ENCODE results near the gene RNF151. TPM values are rescaled to one million over a fixed set of nuclear protein-coding genes. Genes with fewer than 3 reads are reported as not detected.
A peak's percentile ranks its signal among the peaks of the same experiment; 100 is the strongest.

The RNF151 gene
- total and polyA plus RNA-seq, 8 donors = 0.17 TPM; not detected in 7

DNA sequence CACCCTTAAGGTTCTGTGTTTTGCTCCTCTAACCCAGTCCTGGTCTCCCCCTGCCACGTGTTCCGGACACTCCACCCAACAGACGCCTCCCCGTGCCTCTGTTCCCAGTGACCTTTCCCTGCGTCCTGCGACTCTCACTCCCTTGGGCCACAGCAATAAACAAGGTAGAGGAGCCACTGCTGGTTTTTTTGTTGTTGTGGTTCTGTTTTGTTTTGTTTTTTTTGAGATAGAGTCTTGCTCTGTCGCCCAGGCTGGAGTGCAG is 49.2 kb downstream of the RNF151 start:
- intact Hi-C loops (cut with DNase I) = no loop called here
- ATAC-seq (no peak), DNase-seq (no peak)

DNA sequence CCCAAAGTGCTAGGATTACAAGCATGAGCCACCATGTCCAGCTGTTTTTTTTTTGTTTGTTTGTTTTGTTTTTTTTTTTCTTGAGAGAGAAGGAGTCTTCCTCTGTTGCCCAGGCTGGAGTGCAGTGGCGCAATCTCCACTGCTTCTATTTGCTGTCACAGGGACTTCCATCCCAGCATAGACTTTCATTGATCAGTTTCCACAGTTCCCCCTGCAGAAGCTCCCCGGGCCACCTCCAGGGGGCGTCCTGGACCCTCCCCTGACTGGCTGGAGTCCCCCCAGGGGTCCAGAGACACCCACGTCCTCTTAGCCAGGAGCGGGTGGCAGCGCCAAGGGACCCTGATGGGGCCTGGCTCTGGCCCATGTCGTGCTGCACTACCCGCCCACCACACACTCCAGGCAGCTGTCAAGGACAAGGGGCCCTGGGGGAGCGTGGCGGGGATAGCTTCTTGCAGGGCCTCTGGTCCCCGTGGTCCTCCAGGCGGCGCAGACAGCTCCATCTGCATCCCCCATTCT is 49.8 kb downstream of the RNF151 start:
- DNase-seq (peak in 1 of 4 donors; percentile 73), ATAC-seq (no peak)
- H3K4me1 ChIP-seq = peaks cover 5 to 13% of the 10 kb centered on the region in 2 donors
- intact Hi-C loops (cut with DNase I) = no loop called here
- H3K4me3 ChIP-seq = no peak overlapping the region
- H3K27me3 ChIP-seq = peaks cover 20 to 47% of the 10 kb centered on the region in 2 donors
- no peaks in the 10 kb centered on the region for H3K36me3 ChIP-seq
- no peaks in the 10 kb centered on the region for H3K9me3 ChIP-seq
- TF ChIP-seq, protein P1, sequence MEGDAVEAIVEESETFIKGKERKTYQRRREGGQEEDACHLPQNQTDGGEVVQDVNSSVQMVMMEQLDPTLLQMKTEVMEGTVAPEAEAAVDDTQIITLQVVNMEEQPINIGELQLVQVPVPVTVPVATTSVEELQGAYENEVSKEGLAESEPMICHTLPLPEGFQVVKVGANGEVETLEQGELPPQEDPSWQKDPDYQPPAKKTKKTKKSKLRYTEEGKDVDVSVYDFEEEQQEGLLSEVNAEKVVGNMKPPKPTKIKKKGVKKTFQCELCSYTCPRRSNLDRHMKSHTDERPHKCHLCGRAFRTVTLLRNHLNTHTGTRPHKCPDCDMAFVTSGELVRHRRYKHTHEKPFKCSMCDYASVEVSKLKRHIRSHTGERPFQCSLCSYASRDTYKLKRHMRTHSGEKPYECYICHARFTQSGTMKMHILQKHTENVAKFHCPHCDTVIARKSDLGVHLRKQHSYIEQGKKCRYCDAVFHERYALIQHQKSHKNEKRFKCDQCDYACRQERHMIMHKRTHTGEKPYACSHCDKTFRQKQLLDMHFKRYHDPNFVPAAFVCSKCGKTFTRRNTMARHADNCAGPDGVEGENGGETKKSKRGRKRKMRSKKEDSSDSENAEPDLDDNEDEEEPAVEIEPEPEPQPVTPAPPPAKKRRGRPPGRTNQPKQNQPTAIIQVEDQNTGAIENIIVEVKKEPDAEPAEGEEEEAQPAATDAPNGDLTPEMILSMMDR (IDR thresholded peaks at IDR 0.05) = peak in 1 of 2 donors; percentile 9
- no peak overlapping the region for H3K27ac ChIP-seq

More for the DNA sequence above, 49.2 kb downstream of the RNF151 start:
- no peak overlapping the region for H3K4me3 ChIP-seq
- no peak overlapping the region for H3K27ac ChIP-seq
- H3K9me3 ChIP-seq = no peaks in the 10 kb centered on the region
- TF ChIP-seq, protein P1 (IDR thresholded peaks at IDR 0.05) = no peak
- no peaks in the 10 kb centered on the region for H3K36me3 ChIP-seq
- peaks cover 5 to 13% of the 10 kb centered on the region in 2 donors for H3K4me1 ChIP-seq
- H3K27me3 ChIP-seq = peaks cover 18 to 41% of the 10 kb centered on the region in 2 donors

Other genes with a start within 250 kb of the RNF151 start
- gene NME3, start 195.3 kb upstream of the RNF151 start, total RNA-seq = 10 to 100 TPM; 54.6 to 62.9 TPM
- 10 to 100 TPM; 19.9 to 43.8 (median 30.2) TPM for gene NME3, start 195.3 kb upstream of the RNF151 start, polyA plus RNA-seq (ENCODE audit: insufficient read length in 6 of 6)
- gene EME2, start 194.0 kb upstream of the RNF151 start, total RNA-seq = 10 to 100 TPM; 19.2 to 25.3 TPM
- 10 to 100 TPM in 1 of 6 donors, 1 to 10 TPM in 5; 7.0 to 12.2 (median 8.7) TPM for gene EME2, start 194.0 kb upstream of the RNF151 start, polyA plus RNA-seq (ENCODE audit: insufficient read length in 6 of 6)
- 10 to 100 TPM; 72.5 to 91.5 TPM for gene MRPS34, start 193.7 kb upstream of the RNF151 start, total RNA-seq
- gene MRPS34, start 193.7 kb upstream of the RNF151 start, polyA plus RNA-seq (ENCODE audit: insufficient read length in 6 of 6) = 10 to 100 TPM; 47.5 to 68.9 (median 58.4) TPM
- 10 to 100 TPM; 30.5 to 36.2 TPM for gene SPSB3, start 184.3 kb upstream of the RNF151 start, total RNA-seq
- gene SPSB3, start 184.3 kb upstream of the RNF151 start, polyA plus RNA-seq (ENCODE audit: insufficient read length in 6 of 6) = 10 to 100 TPM; 23.6 to 40.0 (median 33.0) TPM
- 10 to 100 TPM; 44.0 to 47.9 TPM for gene NUBP2, start 183.9 kb upstream of the RNF151 start, total RNA-seq
- 10 to 100 TPM; 32.6 to 56.4 (median 41.0) TPM for gene NUBP2, start 183.9 kb upstream of the RNF151 start, polyA plus RNA-seq (ENCODE audit: insufficient read length in 6 of 6)
- 1 to 10 TPM in 1 of 2 donors, under 1 TPM in 1; 0.37 to 2.2 TPM for gene IGFALS, start 173.2 kb upstream of the RNF151 start, total RNA-seq
- gene IGFALS, start 173.2 kb upstream of the RNF151 start, polyA plus RNA-seq (ENCODE audit: insufficient read length in 6 of 6) = 1 to 10 TPM; 1.8 to 3.3 (median 2.6) TPM
- 10 to 100 TPM; 47.1 to 62.0 TPM for gene HAGH, start 140.0 kb upstream of the RNF151 start, total RNA-seq
- 10 to 100 TPM; 21.0 to 29.9 (median 24.9) TPM for gene HAGH, start 140.0 kb upstream of the RNF151 start, polyA plus RNA-seq (ENCODE audit: insufficient read length in 6 of 6)
- 10 to 100 TPM; 20.9 to 22.4 TPM for gene FAHD1, start 139.7 kb upstream of the RNF151 start, total RNA-seq
- gene FAHD1, start 139.7 kb upstream of the RNF151 start, polyA plus RNA-seq (ENCODE audit: insufficient read length in 6 of 6) = 10 to 100 TPM; 17.4 to 23.2 (median 19.0) TPM
- not detected for gene MEIOB, start 94.7 kb upstream of the RNF151 start, total RNA-seq
- gene MEIOB, start 94.7 kb upstream of the RNF151 start, polyA plus RNA-seq (ENCODE audit: insufficient read length in 6 of 6) = under 1 TPM; 0.37 to 0.75 (median 0.59) TPM
- gene HS3ST6, start 48.4 kb upstream of the RNF151 start, total RNA-seq = 1 to 10 TPM in 1 of 2 donors, not detected in 1; 1.4 TPM
- gene HS3ST6, start 48.4 kb upstream of the RNF151 start, polyA plus RNA-seq (ENCODE audit: insufficient read length in 6 of 6) = under 1 TPM in 3 of 6 donors, not detected in 3; 0.13 to 0.21 (median 0.15) TPM
- gene MSRB1, start 23.7 kb upstream of the RNF151 start, total RNA-seq = 10 to 100 TPM; 26.1 to 66.7 TPM
- gene MSRB1, start 23.7 kb upstream of the RNF151 start, polyA plus RNA-seq (ENCODE audit: insufficient read length in 6 of 6) = 10 to 100 TPM in 5 of 6 donors, 1 to 10 TPM in 1; 9.8 to 15.5 (median 14.4) TPM
- gene RPL3L, start 12.2 kb upstream of the RNF151 start, total RNA-seq = under 1 TPM in 1 of 2 donors, not detected in 1; 0.13 TPM
- gene RPL3L, start 12.2 kb upstream of the RNF151 start, polyA plus RNA-seq (ENCODE audit: insufficient read length in 6 of 6) = under 1 TPM in 5 of 6 donors, not detected in 1; 0.11 to 0.20 (median 0.16) TPM
- gene NDUFB10, start 7.3 kb upstream of the RNF151 start, total RNA-seq = 100 to 1,000 TPM in 1 of 2 donors, 10 to 100 TPM in 1; 97.8 to 102 TPM
- 10 to 100 TPM; 77.6 to 96.8 (median 90.0) TPM for gene NDUFB10, start 7.3 kb upstream of the RNF151 start, polyA plus RNA-seq (ENCODE audit: insufficient read length in 6 of 6)
- gene RPS2, start 2.0 kb upstream of the RNF151 start, total RNA-seq = 1,000 to 10,000 TPM; 1,832 to 2,162 TPM
- 1,000 to 10,000 TPM; 2,190 to 2,607 (median 2,300) TPM for gene RPS2, start 2.0 kb upstream of the RNF151 start, polyA plus RNA-seq (ENCODE audit: insufficient read length in 6 of 6)
- 10 to 100 TPM; 25.8 to 30.9 TPM for gene TBL3, start 5.2 kb downstream of the RNF151 start, total RNA-seq
- gene TBL3, start 5.2 kb downstream of the RNF151 start, polyA plus RNA-seq (ENCODE audit: insufficient read length in 6 of 6) = 10 to 100 TPM; 27.2 to 38.8 (median 31.8) TPM
- 1 to 10 TPM; 4.4 to 5.6 TPM for gene NOXO1, start 14.6 kb downstream of the RNF151 start, total RNA-seq
- gene NOXO1, start 14.6 kb downstream of the RNF151 start, polyA plus RNA-seq (ENCODE audit: insufficient read length in 6 of 6) = under 1 TPM in 4 of 6 donors, not detected in 2; 0.30 to 0.78 (median 0.46) TPM
- 10 to 100 TPM; 25.8 to 26.1 TPM for gene GFER, start 17.3 kb downstream of the RNF151 start, total RNA-seq
- 10 to 100 TPM; 15.7 to 21.5 (median 19.1) TPM for gene GFER, start 17.3 kb downstream of the RNF151 start, polyA plus RNA-seq (ENCODE audit: insufficient read length in 6 of 6)
- under 1 TPM; 0.31 to 0.32 TPM for gene SYNGR3, start 23.1 kb downstream of the RNF151 start, total RNA-seq
- gene SYNGR3, start 23.1 kb downstream of the RNF151 start, polyA plus RNA-seq (ENCODE audit: insufficient read length in 6 of 6) = under 1 TPM; 0.21 to 0.93 (median 0.42) TPM
- 10 to 100 TPM; 31.5 to 45.9 TPM for gene ZNF598, start 43.0 kb downstream of the RNF151 start, total RNA-seq
- gene ZNF598, start 43.0 kb downstream of the RNF151 start, polyA plus RNA-seq (ENCODE audit: insufficient read length in 6 of 6) = 10 to 100 TPM; 15.2 to 27.8 (median 20.9) TPM
- 1 to 10 TPM in 1 of 2 donors, under 1 TPM in 1; 0.94 to 3.1 TPM for gene NPW, start 52.9 kb downstream of the RNF151 start, total RNA-seq
- 1 to 10 TPM; 1.7 to 5.4 (median 2.7) TPM for gene NPW, start 52.9 kb downstream of the RNF151 start, polyA plus RNA-seq (ENCODE audit: insufficient read length in 6 of 6)
- gene NHERF2, start 60.0 kb downstream of the RNF151 start, total RNA-seq = 100 to 1,000 TPM; 186 to 349 TPM
- 100 to 1,000 TPM in 3 of 6 donors, 10 to 100 TPM in 3; 68.1 to 170 (median 103) TPM for gene NHERF2, start 60.0 kb downstream of the RNF151 start, polyA plus RNA-seq (ENCODE audit: insufficient read length in 6 of 6)
- gene NTHL1, start 81.0 kb downstream of the RNF151 start, total RNA-seq = 10 to 100 TPM; 19.4 to 29.8 TPM
- gene NTHL1, start 81.0 kb downstream of the RNF151 start, polyA plus RNA-seq (ENCODE audit: insufficient read length in 6 of 6) = 10 to 100 TPM; 20.2 to 30.0 (median 25.8) TPM
- 100 to 1,000 TPM; 116 to 126 TPM for gene TSC2, start 81.1 kb downstream of the RNF151 start, total RNA-seq
- gene TSC2, start 81.1 kb downstream of the RNF151 start, polyA plus RNA-seq (ENCODE audit: insufficient read length in 6 of 6) = 100 to 1,000 TPM; 116 to 166 (median 131) TPM
- gene PKD1, start 169.0 kb downstream of the RNF151 start, total RNA-seq = 10 to 100 TPM; 63.2 to 73.5 TPM
- 100 to 1,000 TPM in 4 of 6 donors, 10 to 100 TPM in 2; 90.1 to 165 (median 116) TPM for gene PKD1, start 169.0 kb downstream of the RNF151 start, polyA plus RNA-seq (ENCODE audit: insufficient read length in 6 of 6)
- gene RAB26, start 181.8 kb downstream of the RNF151 start, total RNA-seq = under 1 TPM; 0.73 to 0.84 TPM
- gene RAB26, start 181.8 kb downstream of the RNF151 start, polyA plus RNA-seq (ENCODE audit: insufficient read length in 6 of 6) = 1 to 10 TPM in 5 of 6 donors, under 1 TPM in 1; 0.91 to 1.9 (median 1.7) TPM
- gene TRAF7, start 188.9 kb downstream of the RNF151 start, total RNA-seq = 10 to 100 TPM; 69.5 to 88.1 TPM
- gene TRAF7, start 188.9 kb downstream of the RNF151 start, polyA plus RNA-seq (ENCODE audit: insufficient read length in 6 of 6) = 10 to 100 TPM; 48.6 to 59.5 (median 52.2) TPM
- gene CASKIN1, start 229.7 kb downstream of the RNF151 start, total RNA-seq = under 1 TPM; 0.05 to 0.06 TPM
- gene CASKIN1, start 229.7 kb downstream of the RNF151 start, polyA plus RNA-seq (ENCODE audit: insufficient read length in 6 of 6) = under 1 TPM; 0.18 to 0.56 (median 0.42) TPM
- 10 to 100 TPM; 32.1 to 39.0 TPM for gene MLST8, start 238.6 kb downstream of the RNF151 start, total RNA-seq
- 10 to 100 TPM; 29.8 to 40.3 (median 37.0) TPM for gene MLST8, start 238.6 kb downstream of the RNF151 start, polyA plus RNA-seq (ENCODE audit: insufficient read length in 6 of 6)
- 10 to 100 TPM in 1 of 2 donors, 1 to 10 TPM in 1; 6.7 to 15.3 TPM for gene BRICD5, start 244.0 kb downstream of the RNF151 start, total RNA-seq
- 1 to 10 TPM; 2.9 to 7.9 (median 4.9) TPM for gene BRICD5, start 244.0 kb downstream of the RNF151 start, polyA plus RNA-seq (ENCODE audit: insufficient read length in 6 of 6)
- gene PGP, start 248.0 kb downstream of the RNF151 start, total RNA-seq = 10 to 100 TPM; 14.4 to 24.4 TPM
- 10 to 100 TPM in 1 of 6 donors, 1 to 10 TPM in 5; 7.1 to 14.5 (median 8.7) TPM for gene PGP, start 248.0 kb downstream of the RNF151 start, polyA plus RNA-seq (ENCODE audit: insufficient read length in 6 of 6)